Measurements from ENCODE around the gene ZNF526.

ZNF526 gene

GRCh38 chr19:42201489-42202289 is 18.4 kb upstream of the ZNF526 start:
- H3K36me3 ChIP-seq (ENCODE audit: insufficient read depth, low read length) = peaks cover 92% of the 10 kb centered on the region
- H3K4me1 ChIP-seq (ENCODE audit: insufficient read depth, low read length, severe bottlenecking) = peaks cover 24% of the 10 kb centered on the region

DNA sequence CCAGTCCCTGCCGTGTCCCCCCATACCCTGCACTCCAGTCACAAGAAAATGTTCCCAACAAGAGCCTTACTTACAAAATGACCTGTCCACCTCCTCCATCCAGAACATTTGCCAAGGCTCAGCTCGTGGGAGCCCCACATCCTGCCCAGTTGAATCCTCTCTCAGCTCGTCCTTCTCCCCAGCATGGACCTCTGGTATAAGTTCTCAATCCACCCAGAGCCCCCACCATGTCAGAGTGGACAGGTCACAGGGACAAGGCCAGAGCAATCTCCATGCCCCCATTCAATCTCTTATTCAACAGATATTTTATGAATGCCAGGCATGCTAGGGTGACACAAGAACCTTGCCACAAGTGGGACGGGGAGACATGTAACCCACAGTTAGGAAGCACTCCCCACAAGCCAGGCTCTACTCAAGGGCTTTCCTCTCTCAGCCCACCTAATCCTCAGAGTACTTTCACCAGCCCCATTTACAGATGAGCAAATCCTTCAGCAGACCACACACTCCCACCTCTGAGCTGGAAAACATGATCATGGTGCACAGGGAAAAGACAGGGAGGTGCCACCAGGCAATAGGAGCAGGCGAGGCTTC is 17.7 kb upstream of the ZNF526 start:
- H4K20me1 ChIP-seq (ENCODE audit: insufficient read depth, low read length) = no peaks in the 10 kb centered on the region
- H3K4me2 ChIP-seq (ENCODE audit: low read length) = no peak overlapping the region
- TF ChIP-seq EZH2 (IDR thresholded peaks at IDR 0.05; ENCODE audit: borderline replicate concordance, low read length) (no peak), CTCF (IDR thresholded peaks at IDR 0.05; ENCODE audit: low read length) (no peak)
- H3K36me3 ChIP-seq (ENCODE audit: insufficient read depth, low read length) = peaks cover 89% of the 10 kb centered on the region
- H3F3A ChIP-seq (ENCODE audit: insufficient read depth, low read length) = no peaks in the 10 kb centered on the region
- H3K27me3 ChIP-seq (ENCODE audit: insufficient read depth, low read length) = no peaks in the 10 kb centered on the region
- peaks cover 24% of the 10 kb centered on the region for H3K4me1 ChIP-seq (ENCODE audit: insufficient read depth, low read length, severe bottlenecking)
- no peaks in the 10 kb centered on the region for H3K9me2 ChIP-seq (ENCODE audit: low read depth, low read length)
- H3K79me2 ChIP-seq (ENCODE audit: insufficient read depth, low read length) = no peaks in the 10 kb centered on the region
- no peak overlapping the region for H3K27ac ChIP-seq (ENCODE audit: low read depth, low read length, poor library complexity, severe bottlenecking)
- no peak overlapping the region for H2AFZ ChIP-seq (ENCODE audit: low read length)
- no peaks in the 10 kb centered on the region for H3K9me3 ChIP-seq (ENCODE audit: low read length)
- no peak overlapping the region for H3K4me3 ChIP-seq (ENCODE audit: low read depth, low read length, poor library complexity, severe bottlenecking)
- H3K9ac ChIP-seq (ENCODE audit: low read length) = no peak overlapping the region

More at GRCh38 chr19:42201489-42202289, 18.4 kb upstream of the ZNF526 start:
- Histone ChIP-seq H2AFZ (ENCODE audit: low read length) (no peak overlapping the region), H3K9me3 (ENCODE audit: low read length) (no peaks in the 10 kb centered on the region), H3K79me2 (ENCODE audit: insufficient read depth, low read length) (no peaks in the 10 kb centered on the region), H3K9me2 (ENCODE audit: low read depth, low read length) (no peaks in the 10 kb centered on the region), H3K4me3 (ENCODE audit: low read depth, low read length, poor library complexity, severe bottlenecking) (no peak overlapping the region), H3F3A (ENCODE audit: insufficient read depth, low read length) (no peaks in the 10 kb centered on the region), H4K20me1 (ENCODE audit: insufficient read depth, low read length) (no peaks in the 10 kb centered on the region), H3K27me3 (ENCODE audit: insufficient read depth, low read length) (no peaks in the 10 kb centered on the region), H3K27ac (ENCODE audit: low read depth, low read length, poor library complexity, severe bottlenecking) (no peak overlapping the region), H3K4me2 (ENCODE audit: low read length) (no peak overlapping the region), H3K9ac (ENCODE audit: low read length) (no peak overlapping the region)
- no peak for TF ChIP-seq CTCF (IDR thresholded peaks at IDR 0.05; ENCODE audit: low read length)
- TF ChIP-seq EZH2 (IDR thresholded peaks at IDR 0.05; ENCODE audit: borderline replicate concordance, low read length) = no peak

DNA sequence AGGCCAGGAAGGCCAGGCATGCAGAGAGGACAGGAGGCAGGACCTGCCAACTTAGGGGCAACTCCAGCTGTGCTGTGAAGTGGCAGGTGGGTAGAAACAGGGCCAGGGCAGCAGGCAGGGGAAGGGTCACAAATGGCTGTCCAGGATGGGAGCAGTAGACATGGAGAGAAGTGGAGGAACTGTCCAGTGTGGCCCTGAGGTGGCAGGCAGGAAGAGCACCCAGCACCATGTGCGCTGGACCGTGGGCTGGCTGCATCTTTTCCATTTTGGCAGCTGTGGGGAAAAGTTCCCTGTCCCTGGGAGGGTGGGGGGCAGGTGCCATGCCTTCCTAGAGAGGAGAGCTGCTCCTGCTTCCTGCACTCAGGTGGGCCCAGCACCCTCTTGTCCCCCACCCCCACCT is 16.4 kb upstream of the ZNF526 start:
- H4K20me1 ChIP-seq (ENCODE audit: insufficient read depth, low read length) = no peaks in the 10 kb centered on the region
- no peaks in the 10 kb centered on the region for H3K9me3 ChIP-seq (ENCODE audit: low read length)
- no peak overlapping the region for H3K4me3 ChIP-seq (ENCODE audit: low read depth, low read length, poor library complexity, severe bottlenecking)
- no peak overlapping the region for H3K27ac ChIP-seq (ENCODE audit: low read depth, low read length, poor library complexity, severe bottlenecking)
- H3K9ac ChIP-seq (ENCODE audit: low read length) = no peak overlapping the region
- no peak overlapping the region for H2AFZ ChIP-seq (ENCODE audit: low read length)
- no peak for TF ChIP-seq CTCF (IDR thresholded peaks at IDR 0.05; ENCODE audit: low read length)
- no peak for TF ChIP-seq EZH2 (IDR thresholded peaks at IDR 0.05; ENCODE audit: borderline replicate concordance, low read length)
- H3K27me3 ChIP-seq (ENCODE audit: insufficient read depth, low read length) = no peaks in the 10 kb centered on the region
- H3F3A ChIP-seq (ENCODE audit: insufficient read depth, low read length) = no peaks in the 10 kb centered on the region
- H3K9me2 ChIP-seq (ENCODE audit: low read depth, low read length) = no peaks in the 10 kb centered on the region
- no peak overlapping the region for H3K4me2 ChIP-seq (ENCODE audit: low read length)
- H3K36me3 ChIP-seq (ENCODE audit: insufficient read depth, low read length) = peaks cover 92% of the 10 kb centered on the region
- H3K4me1 ChIP-seq (ENCODE audit: insufficient read depth, low read length, severe bottlenecking) = peaks cover 24% of the 10 kb centered on the region
- H3K79me2 ChIP-seq (ENCODE audit: insufficient read depth, low read length) = no peaks in the 10 kb centered on the region
